Measurements from ENCODE around the gene B4GALNT4.
"Not testable (repeated sequence)": the region's sequence is repeated elsewhere in the genome, so short reads cannot be mapped to it uniquely, and the experiment has no call there.

B4GALNT4 gene

GRCh38 chr11:359181-359714, 10.1 kb upstream of the B4GALNT4 start:
- DNase-seq: no peak

GRCh38 chr11:360326-361280, 8.7 kb upstream of the B4GALNT4 start:
- DNase-seq: no peak

GRCh38 chr11:362642-363442, 6.5 kb upstream of the B4GALNT4 start:
- no peak for DNase-seq

- DNase-seq: not testable (repeated sequence)
Observed at GRCh38 chr11:363443-363805, 5.9 kb upstream of the B4GALNT4 start.

GRCh38 chr11:363948-364761, 5.1 kb upstream of the B4GALNT4 start:
- DNase-seq: peak; percentile 61

- no peak for DNase-seq
Observed at GRCh38 chr11:364991-365725, 4.1 kb upstream of the B4GALNT4 start.

- DNase-seq: no peak
Observed at GRCh38 chr11:365831-366230, 3.5 kb upstream of the B4GALNT4 start.

GRCh38 chr11:367956-368413, 1.3 kb upstream of the B4GALNT4 start:
- no peak for DNase-seq

GRCh38 chr11:368414-369335, 624 bp upstream of the B4GALNT4 start:
- no peak for DNase-seq

GRCh38 chr11:370070-370941, 1.0 kb downstream of the B4GALNT4 start:
- no peak for DNase-seq

GRCh38 chr11:371051-371450, 1.8 kb downstream of the B4GALNT4 start:
- DNase-seq: no peak

GRCh38 chr11:371716-372590, 2.7 kb downstream of the B4GALNT4 start:
- DNase-seq: no peak

GRCh38 chr11:372809-373715, 3.8 kb downstream of the B4GALNT4 start:
- DNase-seq: no peak

GRCh38 chr11:373716-374551, 4.6 kb downstream of the B4GALNT4 start:
- no peak for DNase-seq

- no peak for DNase-seq
Observed at GRCh38 chr11:375065-376025, 6.0 kb downstream of the B4GALNT4 start.

Measured in EL (cell line).